ENCODE results near the gene SCYL3.

- no peak for TF ChIP-seq POLR2A (IDR thresholded peaks at IDR 0.05)
- TF ChIP-seq CTCF (IDR thresholded peaks at IDR 0.05): no peak
- no peak for TF ChIP-seq POLR2AphosphoS5 (IDR thresholded peaks at IDR 0.05)
These were observed 45.2 kb downstream of the SCYL3 start for GRCh38 chr1:169848456-169848855.
